ENCODE data around the gene OR2A25. TPM values are rescaled to one million over a fixed set of nuclear protein-coding genes. Genes with fewer than 3 reads are reported as not detected.

OR2A25 gene
- total RNA-seq, 1 donor from 2014 or later = not detected

DNA sequence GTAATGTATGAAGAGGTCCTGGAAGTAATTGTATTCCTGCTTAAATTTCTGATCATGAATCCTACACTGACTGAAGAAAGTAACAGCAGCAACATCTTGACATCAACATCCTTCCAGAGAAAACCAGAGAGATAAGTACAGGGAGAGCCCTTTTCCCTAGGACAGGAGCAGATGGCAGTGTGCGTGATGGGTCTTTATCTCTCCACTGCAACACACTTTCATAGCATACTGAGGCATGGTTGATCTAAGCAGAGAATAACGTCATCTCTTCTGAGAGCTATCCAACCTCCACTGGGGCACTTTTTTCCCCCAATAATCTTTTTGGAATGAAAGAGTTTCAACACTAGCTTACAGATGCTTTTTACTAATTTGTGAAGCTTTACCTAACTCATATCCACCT lies 342 bp downstream of the OR2A25 start:
- H3K36me3 Mint-ChIP-seq (ENCODE audit: low read depth) = no peaks in the 10 kb centered on the region
- no peaks in the 10 kb centered on the region for H3K4me1 Mint-ChIP-seq
- no peak overlapping the region for H3K4me3 Mint-ChIP-seq
- DNase-seq (no peak), ATAC-seq (ENCODE audit: low read depth) (no peak)
- intact Hi-C loops (cut with micrococcal nuclease) = no loop called here
- ChIA-PET CTCF (no interaction called here), POLR2A (no interaction called here)
- peaks cover 8% of the 10 kb centered on the region for H3K27me3 Mint-ChIP-seq
- TF ChIP-seq, protein P1, sequence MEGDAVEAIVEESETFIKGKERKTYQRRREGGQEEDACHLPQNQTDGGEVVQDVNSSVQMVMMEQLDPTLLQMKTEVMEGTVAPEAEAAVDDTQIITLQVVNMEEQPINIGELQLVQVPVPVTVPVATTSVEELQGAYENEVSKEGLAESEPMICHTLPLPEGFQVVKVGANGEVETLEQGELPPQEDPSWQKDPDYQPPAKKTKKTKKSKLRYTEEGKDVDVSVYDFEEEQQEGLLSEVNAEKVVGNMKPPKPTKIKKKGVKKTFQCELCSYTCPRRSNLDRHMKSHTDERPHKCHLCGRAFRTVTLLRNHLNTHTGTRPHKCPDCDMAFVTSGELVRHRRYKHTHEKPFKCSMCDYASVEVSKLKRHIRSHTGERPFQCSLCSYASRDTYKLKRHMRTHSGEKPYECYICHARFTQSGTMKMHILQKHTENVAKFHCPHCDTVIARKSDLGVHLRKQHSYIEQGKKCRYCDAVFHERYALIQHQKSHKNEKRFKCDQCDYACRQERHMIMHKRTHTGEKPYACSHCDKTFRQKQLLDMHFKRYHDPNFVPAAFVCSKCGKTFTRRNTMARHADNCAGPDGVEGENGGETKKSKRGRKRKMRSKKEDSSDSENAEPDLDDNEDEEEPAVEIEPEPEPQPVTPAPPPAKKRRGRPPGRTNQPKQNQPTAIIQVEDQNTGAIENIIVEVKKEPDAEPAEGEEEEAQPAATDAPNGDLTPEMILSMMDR (IDR thresholded peaks at IDR 0.05) = no peak
- H3K9me3 Mint-ChIP-seq = peaks cover 5% of the 10 kb centered on the region
- no peak overlapping the region for H3K27ac Mint-ChIP-seq

DNA sequence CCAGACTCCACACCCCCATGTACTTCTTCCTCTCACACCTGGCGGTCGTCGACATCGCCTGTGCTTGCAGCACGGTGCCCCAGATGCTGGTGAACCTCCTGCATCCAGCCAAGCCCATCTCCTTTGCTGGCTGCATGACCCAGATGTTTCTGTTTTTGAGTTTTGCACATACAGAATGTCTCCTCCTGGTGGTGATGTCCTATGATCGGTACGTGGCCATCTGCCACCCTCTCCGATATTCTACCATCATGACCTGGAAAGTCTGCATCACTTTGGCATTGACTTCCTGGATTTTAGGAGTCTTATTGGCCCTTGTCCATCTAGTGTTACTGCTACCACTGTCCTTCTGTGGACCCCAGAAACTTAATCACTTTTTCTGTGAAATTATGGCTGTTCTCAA lies 4.8 kb downstream of the OR2A25 start:
- Mint-ChIP-seq H3K4me3 (no peak overlapping the region), H3K27me3 (peaks cover 8% of the 10 kb centered on the region), H3K36me3 (ENCODE audit: low read depth) (no peaks in the 10 kb centered on the region), H3K4me1 (no peaks in the 10 kb centered on the region), H3K27ac (no peak overlapping the region), H3K9me3 (no peaks in the 10 kb centered on the region)
- intact Hi-C loops (cut with micrococcal nuclease) = no loop called here
- TF ChIP-seq, protein P1 (IDR thresholded peaks at IDR 0.05) = no peak
- ATAC-seq (ENCODE audit: low read depth) (no peak), DNase-seq (no peak)
- ChIA-PET POLR2A (no interaction called here), CTCF (no interaction called here)

GRCh38 chr7:144085978-144086377 lies 16.4 kb downstream of the OR2A25 start, which contains the start of gene OR2A12:
Gene OR2A12 (plus strand): TSS chr7:144086278. CDS start chr7:144095108, 8,830 bp downstream.
- Mint-ChIP-seq H3K4me1 (no peaks in the 10 kb centered on the region), H3K27ac (no peak within 1 kb of the TSS), H3K4me3 (no peak within 1 kb of the TSS), H3K9me3 (peaks cover 4% of the 10 kb centered on the region), H3K27me3 (peaks cover 2% of the 10 kb centered on the region), H3K36me3 (ENCODE audit: low read depth) (no peaks in the 10 kb centered on the region)
- ATAC-seq (ENCODE audit: low read depth) (no peak), DNase-seq (no peak)
- intact Hi-C loops (cut with micrococcal nuclease) = no loop called here
- TF ChIP-seq, protein P1 (IDR thresholded peaks at IDR 0.05) = no peak
- ChIA-PET CTCF (no interaction called here), POLR2A (no interaction called here)

DNA sequence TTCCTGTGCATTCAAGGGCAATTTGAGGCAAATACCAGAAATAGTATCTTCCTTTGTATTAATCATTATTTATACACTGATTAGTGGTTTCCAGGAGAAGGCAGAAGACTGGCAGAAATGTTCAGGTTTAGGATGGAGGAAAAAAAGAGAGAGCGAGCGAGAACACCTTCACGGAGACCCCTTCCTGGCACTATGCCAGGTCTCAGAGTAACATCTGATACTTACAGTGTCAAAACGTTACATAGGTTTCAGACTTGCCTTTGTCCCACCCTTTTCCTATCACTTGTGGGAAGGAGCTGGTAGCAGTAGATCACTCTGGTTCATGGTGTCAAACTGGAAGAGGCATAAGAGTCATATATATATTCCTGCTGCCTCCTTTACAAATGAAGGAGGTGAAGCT lies 17.1 kb downstream of the OR2A25 start:
- no peaks in the 10 kb centered on the region for H3K36me3 Mint-ChIP-seq (ENCODE audit: low read depth)
- ATAC-seq (ENCODE audit: low read depth) (no peak), DNase-seq (no peak)
- intact Hi-C loops (cut with micrococcal nuclease) = no loop called here
- TF ChIP-seq, protein P1 (IDR thresholded peaks at IDR 0.05) = no peak
- peaks cover 2% of the 10 kb centered on the region for H3K27me3 Mint-ChIP-seq
- no peak overlapping the region for H3K4me3 Mint-ChIP-seq
- H3K4me1 Mint-ChIP-seq = no peaks in the 10 kb centered on the region
- H3K27ac Mint-ChIP-seq = no peak overlapping the region
- CTCF ChIA-PET = no interaction called here
- peaks cover 4% of the 10 kb centered on the region for H3K9me3 Mint-ChIP-seq
- POLR2A ChIA-PET = no interaction called here

- Mint-ChIP-seq H3K4me1 (no peaks in the 10 kb centered on the region), H3K9me3 (peaks cover 4% of the 10 kb centered on the region), H3K27ac (no peak overlapping the region), H3K4me3 (no peak overlapping the region), H3K27me3 (peaks cover 2% of the 10 kb centered on the region), H3K36me3 (ENCODE audit: low read depth) (no peaks in the 10 kb centered on the region)
- no peak for DNase-seq
- no peak for ATAC-seq (ENCODE audit: low read depth)
- TF ChIP-seq, protein P1 (IDR thresholded peaks at IDR 0.05) = no peak
- intact Hi-C loops (cut with micrococcal nuclease) = no loop called here
- ChIA-PET CTCF (no interaction called here), POLR2A (no interaction called here)
Measured at GRCh38 chr7:144087230-144087629, 17.6 kb downstream of the OR2A25 start.
